NCI-H2227 treated with DMSO at 0.1 percent for 48 hours (cell line): ENCODE data around the gene KCTD8.

Experiments used
- DNase-seq: peaks from one replicate; lab custom pipeline; 2025; lab: John Stamatoyannopoulos, UW

Gene KCTD8

GRCh38 chr4:44162538-44163270 is 285.9 kb downstream of the KCTD8 start:
- DNase-seq, result no peak

- DNase-seq, result no peak
These were observed 286.9 kb downstream of the KCTD8 start for GRCh38 chr4:44161756-44162155.

DNA sequence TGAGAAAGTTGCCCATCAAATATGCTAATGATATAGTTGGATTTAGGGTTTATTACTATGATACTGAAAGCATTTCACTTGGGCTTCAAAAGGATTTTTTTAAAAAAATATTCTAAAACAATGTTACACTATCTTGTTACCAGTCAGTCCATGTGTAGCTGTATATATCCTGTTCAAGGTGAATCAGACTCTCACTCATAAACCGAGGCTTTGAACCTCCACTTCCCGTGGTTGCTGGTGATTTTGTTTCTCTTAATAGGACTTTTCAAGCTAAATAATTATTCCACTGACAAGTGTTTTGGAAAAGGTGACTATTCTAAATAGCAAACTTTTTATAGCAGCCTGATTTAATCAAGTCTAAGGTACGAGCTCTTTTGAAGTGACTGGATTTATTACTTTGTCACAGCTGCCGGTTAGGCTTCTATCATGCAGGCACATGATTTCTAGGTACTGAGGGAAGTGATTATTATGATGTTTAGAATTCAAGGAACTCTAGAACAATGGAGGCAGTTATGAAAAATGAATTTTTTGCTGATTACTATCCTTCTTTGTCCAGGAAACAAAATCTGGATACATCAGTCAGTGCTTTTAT is 287.7 kb downstream of the KCTD8 start:
- DNase-seq, result no peak

GRCh38 chr4:44159991-44160390 is 288.6 kb downstream of the KCTD8 start:
- DNase-seq, result no peak

DNA sequence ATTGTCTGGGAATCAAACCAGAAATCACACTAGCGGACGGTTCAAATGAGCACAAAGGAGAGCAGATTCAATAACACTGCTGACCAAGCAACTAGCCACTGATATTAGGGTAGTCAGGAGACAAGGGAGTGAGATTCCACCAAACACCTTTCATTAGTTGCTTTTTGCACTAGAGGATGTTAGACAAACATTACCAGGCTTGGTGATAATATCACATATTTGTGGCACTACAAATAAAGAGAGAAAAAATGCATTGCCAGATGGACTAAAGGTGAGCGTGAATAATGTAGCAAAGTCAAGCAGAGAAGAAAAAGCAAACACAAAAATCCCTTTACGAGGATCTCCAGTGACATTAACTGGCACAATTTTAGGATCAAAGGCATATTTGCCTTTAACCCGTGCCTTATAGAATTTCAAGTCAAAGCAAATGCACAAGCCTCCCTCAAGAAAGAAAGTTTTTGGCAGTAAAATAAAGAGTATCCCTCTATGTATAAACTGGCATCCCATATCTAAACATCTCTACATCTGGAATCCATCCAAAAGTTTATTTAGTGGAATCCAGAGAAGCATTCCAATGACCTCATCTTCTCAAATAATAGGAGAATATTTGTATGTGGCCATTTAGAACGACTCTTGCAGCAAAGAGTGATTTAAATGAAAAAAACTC is 290.9 kb downstream of the KCTD8 start:
- no peak for DNase-seq

- no peak for DNase-seq
These were observed 298.5 kb downstream of the KCTD8 start for GRCh38 chr4:44150091-44150576.

GRCh38 chr4:44149282-44149681 is 299.3 kb downstream of the KCTD8 start:
- no peak for DNase-seq

- DNase-seq, result no peak
These were observed 301.0 kb downstream of the KCTD8 start for GRCh38 chr4:44147571-44148075.

GRCh38 chr4:44146516-44146915 is 302.1 kb downstream of the KCTD8 start:
- DNase-seq, result no peak

- no peak for DNase-seq
These were observed 302.7 kb downstream of the KCTD8 start for GRCh38 chr4:44145868-44146267.

DNA sequence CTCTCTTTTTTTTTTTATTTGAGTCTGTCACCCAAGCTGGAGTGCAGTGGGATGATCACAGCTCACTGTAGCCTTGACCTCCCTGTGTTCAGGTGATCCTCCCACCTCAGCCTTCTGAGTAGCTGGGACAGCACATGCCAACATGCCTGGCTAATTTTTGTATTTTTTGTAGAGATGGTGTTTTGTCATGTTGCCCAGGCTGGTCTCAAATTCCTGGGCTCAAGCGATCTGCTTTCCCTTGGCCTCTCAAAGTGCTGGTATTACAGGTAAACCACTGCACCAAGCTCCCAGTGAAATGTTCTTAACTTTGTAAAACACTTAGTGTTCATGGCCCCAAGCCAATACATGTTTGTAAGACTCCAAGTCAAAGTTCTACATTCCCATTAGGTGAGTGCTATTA is 316.1 kb downstream of the KCTD8 start:
- DNase-seq, result no peak
